Measurements from ENCODE around the gene CCRL2.

DNA sequence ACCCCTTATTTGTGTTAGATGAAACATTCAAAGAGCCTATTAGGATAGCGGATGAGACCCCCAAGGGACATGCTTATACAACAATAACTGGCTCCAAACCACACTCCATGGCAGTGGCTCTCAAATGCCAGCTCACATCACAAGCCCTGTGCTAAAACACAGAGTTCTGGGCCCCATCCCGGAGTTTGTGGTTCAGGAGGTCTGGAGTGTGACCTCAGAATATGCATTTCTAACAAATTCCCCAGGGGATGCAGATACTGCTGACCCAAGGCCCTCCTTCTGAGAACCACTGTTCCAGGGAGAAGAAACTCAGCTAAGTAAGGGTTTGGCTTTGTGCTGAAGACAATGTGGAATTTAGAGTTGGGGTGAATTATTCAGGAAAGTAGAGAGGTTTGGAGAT lies 3.6 kb downstream of the CCRL2 start:
- TF ChIP-seq TAF1 (IDR thresholded peaks at IDR 0.05; ENCODE audit: low read depth), result no peak
- TF ChIP-seq, protein P1, sequence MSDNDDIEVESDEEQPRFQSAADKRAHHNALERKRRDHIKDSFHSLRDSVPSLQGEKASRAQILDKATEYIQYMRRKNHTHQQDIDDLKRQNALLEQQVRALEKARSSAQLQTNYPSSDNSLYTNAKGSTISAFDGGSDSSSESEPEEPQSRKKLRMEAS (IDR thresholded peaks at IDR 0.05), result no peak

Data from Ishikawa (cell line).